Measurements from ENCODE around the gene CCL24. TPM values are rescaled to one million over a fixed set of nuclear protein-coding genes. Genes with fewer than 3 reads are reported as not detected.
A peak's percentile ranks its signal among the peaks of the same experiment; 100 is the strongest.
"Not testable (repeated sequence)": the region's sequence is repeated elsewhere in the genome, so short reads cannot be mapped to it uniquely, and the experiment has no call there.

The CCL24 gene
- total and polyA plus RNA-seq, 7 donors, result 24.4 to 32.8 (median 25.2) TPM; not detected in 4

GRCh38 chr7:75776295-75776971, 37.2 kb downstream of the CCL24 start:
- Histone ChIP-seq H3K9me3 (no peaks in the 10 kb centered on the region), H3K4me1 (no peaks in the 10 kb centered on the region), H3K27me3 (peaks cover 0 to 7% (median 0%) of the 10 kb centered on the region in 3 donors), H3K27ac (no peak overlapping the region), H3K36me3 (no peaks in the 10 kb centered on the region), H3K4me3 (no peak overlapping the region)
- WGBS, 2 donors, result 51 to 55% methylated on average over 12 of the region's 12 CpGs
- TF ChIP-seq EP300 (IDR thresholded peaks at IDR 0.05), result no peak
- TF ChIP-seq POLR2AphosphoS5 (IDR thresholded peaks at IDR 0.05), result no peak
- TF ChIP-seq CTCF (IDR thresholded peaks at IDR 0.05), result no peak
- TF ChIP-seq POLR2A (IDR thresholded peaks at IDR 0.05), result no peak
- no peak for DNase-seq
- intact Hi-C loops (cut with DNase I), result no loop called here

GRCh38 chr7:75773958-75774357, 39.6 kb downstream of the CCL24 start:
- DNase-seq; H3K27me3 ChIP-seq; H3K4me3 ChIP-seq; H3K4me1 ChIP-seq; H3K36me3 ChIP-seq; H3K27ac ChIP-seq; H3K9me3 ChIP-seq; intact Hi-C loops (cut with DNase I): not testable (repeated sequence)
- 91 to 95% methylated on average over 6 of the region's 6 CpGs for WGBS, 2 donors

DNA sequence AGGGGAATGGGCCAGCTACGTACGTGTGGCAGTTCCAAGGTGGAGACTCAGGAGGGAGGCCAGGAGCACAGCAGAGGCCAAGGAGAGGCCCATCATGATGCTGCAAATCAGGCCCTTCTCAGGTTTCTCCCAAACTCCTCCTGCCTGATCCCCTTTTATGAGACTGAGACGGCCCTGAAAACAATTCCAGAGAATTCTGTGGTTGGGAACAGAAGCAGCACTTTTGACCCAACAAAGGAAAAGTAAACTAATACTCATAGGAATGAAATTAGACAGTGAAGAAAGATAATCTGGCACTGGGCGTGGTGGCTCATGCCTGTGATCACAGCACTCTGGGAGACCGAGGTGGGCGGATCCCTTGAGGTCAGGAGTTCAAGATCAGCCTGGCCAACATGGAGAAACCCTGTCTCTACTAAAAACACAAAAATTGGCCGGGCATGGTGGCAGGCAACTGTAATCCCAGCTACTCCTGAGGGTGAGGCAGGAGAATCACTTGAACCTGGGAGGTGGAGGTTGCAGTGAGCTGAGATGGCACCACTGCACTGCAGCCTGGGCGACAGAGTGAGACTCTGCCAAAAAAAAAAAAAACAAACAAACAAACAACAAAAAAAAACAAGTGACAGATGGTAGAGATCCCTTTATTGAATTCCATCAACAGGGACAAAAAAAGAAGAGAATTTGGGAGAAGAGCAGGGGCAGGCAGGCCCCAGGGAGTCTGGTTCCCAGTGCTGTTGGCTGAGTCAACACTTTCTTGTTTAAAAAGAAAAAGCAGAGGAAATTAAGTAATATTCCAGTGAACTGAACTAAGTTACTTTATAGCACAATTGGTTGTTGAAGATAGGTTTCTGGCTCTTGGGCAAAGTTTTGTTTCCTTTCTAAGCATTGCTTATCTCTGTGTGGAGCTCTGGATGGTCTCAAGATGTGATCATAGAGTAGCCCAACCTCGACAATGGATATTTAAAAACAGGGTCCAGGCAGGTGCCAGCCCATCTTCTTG, 41.2 kb downstream of the CCL24 start, which contains the start of gene CCL26:
TSS of gene CCL26 (minus strand) at position 131 of the 997 bp plus-strand sequence. CDS start at position 96, 35 bp downstream.
- Histone ChIP-seq H3K27me3 (no peaks in the 10 kb centered on the region), H3K27ac (peak within 1 kb of the TSS; percentile 17 to 52 (median 22)), H3K4me1 (no peaks in the 10 kb centered on the region), H3K9me3 (no peaks in the 10 kb centered on the region), H3K4me3 (no peak within 1 kb of the TSS), H3K36me3 (no peaks in the 10 kb centered on the region)
- intact Hi-C loops (cut with DNase I), result no loop called here
- 50 to 61% methylated on average over 9 of the region's 9 CpGs for WGBS, 2 donors
- DNase-seq, result peak; percentile 83
- TF ChIP-seq POLR2A (IDR thresholded peaks at IDR 0.05) (no peak), EP300 (IDR thresholded peaks at IDR 0.05) (no peak), CTCF (IDR thresholded peaks at IDR 0.05) (no peak), POLR2AphosphoS5 (IDR thresholded peaks at IDR 0.05) (no peak)

- no peaks in the 10 kb centered on the region for H3K9me3 ChIP-seq
- no peaks in the 10 kb centered on the region for H3K4me1 ChIP-seq
- WGBS, 2 donors, result 90 to 93% methylated on average over 1 of the region's 1 CpG
- no peaks in the 10 kb centered on the region for H3K36me3 ChIP-seq
- DNase-seq, result no peak
- intact Hi-C loops (cut with DNase I), result no loop called here
- H3K4me3 ChIP-seq, result no peak overlapping the region
- peak overlapping the region in 1 of 4 donors; percentile 17 for H3K27ac ChIP-seq
- no peaks in the 10 kb centered on the region for H3K27me3 ChIP-seq
- TF ChIP-seq CTCF (IDR thresholded peaks at IDR 0.05) (no peak), POLR2AphosphoS5 (IDR thresholded peaks at IDR 0.05) (no peak), EP300 (IDR thresholded peaks at IDR 0.05) (no peak), POLR2A (IDR thresholded peaks at IDR 0.05) (no peak)
Observed at GRCh38 chr7:75771224-75771623, 42.4 kb downstream of the CCL24 start.

GRCh38 chr7:75762350-75762917, 51.2 kb downstream of the CCL24 start:
- no peak for DNase-seq
- TF ChIP-seq CTCF (IDR thresholded peaks at IDR 0.05) (peak; percentile 58 to 78 (median 67)), POLR2AphosphoS5 (IDR thresholded peaks at IDR 0.05) (no peak)
- Histone ChIP-seq H3K4me1 (no peaks in the 10 kb centered on the region), H3K27me3 (no peaks in the 10 kb centered on the region), H3K36me3 (no peaks in the 10 kb centered on the region), H3K4me3 (no peak overlapping the region), H3K27ac (no peak overlapping the region), H3K9me3 (no peaks in the 10 kb centered on the region)
- intact Hi-C loops (cut with DNase I), result loop anchor here (5.0 to 10.0 kb wide), 2 partner anchors 235 to 688 kb away; partner anchors contain the start of gene RCC1L
- 6 to 18% methylated on average over 2 of the region's 2 CpGs for WGBS, 2 donors

- intact Hi-C loops (cut with DNase I), result loop anchor here (5.0 to 10.0 kb wide), 2 partner anchors 234 to 687 kb away; partner anchors contain the start of gene RCC1L
Observed at GRCh38 chr7:75761801-75762200, 51.8 kb downstream of the CCL24 start.

More at GRCh38 chr7:75761801-75762200, 51.8 kb downstream of the CCL24 start:
- WGBS, 2 donors, result 75 to 90% methylated on average over 3 of the region's 3 CpGs
- not testable (repeated sequence) for H3K27me3 ChIP-seq, H3K4me1 ChIP-seq, DNase-seq, H3K36me3 ChIP-seq, H3K4me3 ChIP-seq, H3K27ac ChIP-seq, H3K9me3 ChIP-seq
